Caco-2 (cell line): ENCODE measurements around the gene ESPN. TPM values are rescaled to one million over a fixed set of nuclear protein-coding genes. Genes with fewer than 3 reads are reported as not detected.

Experiments
- BruUV-seq: library from RNA; stranded (reverse); fragments of 400-500 nt; replicated peaks from 2 replicates; lab custom pipeline; 2021; lab: Mats Ljungman, UMichigan
- CTCF ChIA-PET: fragments of 300-600 bp; sonication (Branson Sonifier 250); formaldehyde crosslinking; loops from one replicate; lab custom pipeline; 2022; ENCODE audit warnings: antibody characterized with exemption; lab: Charles Lee
- POLR2A ChIA-PET: fragments of 300-600 bp; sonication (Branson Sonifier 250); formaldehyde crosslinking; loops from one replicate; lab custom pipeline; 2022; ENCODE audit warnings: antibody characterized with exemption; lab: Charles Lee
- DNase-seq, 2 experiments: peaks; one replicate each; pipeline versions ENCODE4 v3.0.0 to v3.0.0-alpha.2; 2020 to 2022
- H3K27me3 ChIP-seq: replicated peaks from 2 replicates; pipeline ENCODE4 v1.6.0; 2011; ENCODE audit warnings: low read length; ENCODE audit not compliant: control insufficient read depth, insufficient read depth
- H3K36me3 ChIP-seq: 2 replicates; pipeline ENCODE4 v1.5.1; 2011; ENCODE audit warnings: low read length; ENCODE audit not compliant: control insufficient read depth, insufficient read depth
- H3K4me1 ChIP-seq: fragments of 250-450 bp; sonication (Bioruptor Pico); 2 replicates; pipeline ENCODE4 v1.5.1; 2020; ENCODE audit warnings: mild to moderate bottlenecking
- H3K4me3 ChIP-seq: 2 replicates; pipeline ENCODE4 v1.5.1; 2011; ENCODE audit warnings: low read depth, mild to moderate bottlenecking, control low read depth, low read length
- H3K9me3 ChIP-seq: fragments of 250-450 bp; sonication (Bioruptor Pico); 2 replicates; pipeline ENCODE4 v1.5.1; 2020; ENCODE audit warnings: mild to moderate bottlenecking, moderate library complexity
- H3K27ac Mint-ChIP-seq: one replicate; pipeline ENCODE4 v1.8.0; 2022; ENCODE audit warnings: mixed read lengths; ENCODE audit not compliant: unreplicated experiment
- H3K27me3 Mint-ChIP-seq: one replicate; pipeline ENCODE4 v1.8.0; 2022; ENCODE audit warnings: mixed read lengths; ENCODE audit not compliant: insufficient read depth, unreplicated experiment
- H3K36me3 Mint-ChIP-seq: one replicate; pipeline ENCODE4 v1.8.0; 2022; ENCODE audit warnings: mild to moderate bottlenecking, mixed read lengths; ENCODE audit not compliant: insufficient read depth, unreplicated experiment
- H3K4me1 Mint-ChIP-seq: one replicate; pipeline ENCODE4 v1.8.0; 2022; ENCODE audit warnings: low read depth, mixed read lengths; ENCODE audit not compliant: unreplicated experiment
- H3K4me3 Mint-ChIP-seq: one replicate; pipeline ENCODE4 v1.8.0; 2022; ENCODE audit warnings: mild to moderate bottlenecking, moderate library complexity, mixed read lengths; ENCODE audit not compliant: unreplicated experiment
- H3K9me3 Mint-ChIP-seq: one replicate; pipeline ENCODE4 v1.8.0; 2022; ENCODE audit warnings: mixed read lengths; ENCODE audit not compliant: unreplicated experiment
- intact Hi-C: fragments of 100-400 bp; cut with micrococcal nuclease; formaldehyde crosslinking; loops from one replicate; pipeline ENCODE4 v1.10.0; 2022; ENCODE audit not compliant: unreplicated experiment
- total RNA-seq: library from RNA; stranded (reverse); gene quantifications from 2 replicates; pipeline ENCODE4 v1.2.3, GENCODE V29; 2022
- TF ChIP-seq, protein P1 (sequence below), 2 experiments: fragments of 200-600 bp in 1 of 2; IDR thresholded peaks; 1 replicate in 1 of 2; 2 replicates in 1 of 2; pipeline versions ENCODE4 v1.5.1 to v1.8.0; 2011 to 2022; ENCODE audit warnings: antibody characterized with exemption in 1 of 2, control low read depth in 1 of 2, inconsistent platforms in 1 of 2, low read depth in 1 of 2, low read length in 1 of 2, mild to moderate bottlenecking in 1 of 2, moderate library complexity in 1 of 2; ENCODE audit not compliant: insufficient read depth in 1 of 2, severe bottlenecking in 1 of 2, unreplicated experiment in 1 of 2

ESPN gene
- total RNA-seq, 1 experiment from 2014 or later, result 16.3 TPM

DNA sequence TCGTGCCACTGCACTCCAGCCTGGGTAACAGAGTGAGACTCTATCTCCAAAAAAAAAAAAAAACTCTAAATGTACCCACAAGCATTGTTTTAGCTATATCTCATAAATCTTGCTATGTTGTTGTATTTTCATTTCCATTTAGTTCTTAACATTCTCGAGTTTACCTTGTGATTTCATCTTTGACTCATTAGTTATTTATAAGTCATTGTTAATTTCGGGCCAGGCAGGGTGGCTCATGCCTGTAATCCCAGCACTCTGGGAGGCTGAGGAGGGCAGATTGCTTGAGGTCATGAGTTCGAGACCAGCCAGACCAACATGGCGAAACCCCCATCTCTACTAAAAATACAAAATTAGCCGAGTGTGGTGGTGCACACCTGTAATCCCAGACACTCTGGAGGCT lies 16.6 kb upstream of the ESPN start:
- ChIA-PET CTCF (no interaction called here), POLR2A (no interaction called here)
- Histone ChIP-seq H3K4me3 (no peak overlapping the region), H3K9me3 (no peaks in the 10 kb centered on the region), H3K36me3 (no peaks in the 10 kb centered on the region), H3K4me1 (peaks cover 4% of the 10 kb centered on the region; the same call in 1 of the 2 replicates), H3K27me3 (no peaks in the 10 kb centered on the region; the same call in 1 of the 2 replicates)
- Mint-ChIP-seq H3K9me3 (no peaks in the 10 kb centered on the region), H3K27ac (no peak overlapping the region), H3K36me3 (no peaks in the 10 kb centered on the region), H3K4me3 (no peak overlapping the region), H3K27me3 (no peaks in the 10 kb centered on the region), H3K4me1 (peaks cover 5% of the 10 kb centered on the region)
- no peak for DNase-seq
- TF ChIP-seq, protein P1, sequence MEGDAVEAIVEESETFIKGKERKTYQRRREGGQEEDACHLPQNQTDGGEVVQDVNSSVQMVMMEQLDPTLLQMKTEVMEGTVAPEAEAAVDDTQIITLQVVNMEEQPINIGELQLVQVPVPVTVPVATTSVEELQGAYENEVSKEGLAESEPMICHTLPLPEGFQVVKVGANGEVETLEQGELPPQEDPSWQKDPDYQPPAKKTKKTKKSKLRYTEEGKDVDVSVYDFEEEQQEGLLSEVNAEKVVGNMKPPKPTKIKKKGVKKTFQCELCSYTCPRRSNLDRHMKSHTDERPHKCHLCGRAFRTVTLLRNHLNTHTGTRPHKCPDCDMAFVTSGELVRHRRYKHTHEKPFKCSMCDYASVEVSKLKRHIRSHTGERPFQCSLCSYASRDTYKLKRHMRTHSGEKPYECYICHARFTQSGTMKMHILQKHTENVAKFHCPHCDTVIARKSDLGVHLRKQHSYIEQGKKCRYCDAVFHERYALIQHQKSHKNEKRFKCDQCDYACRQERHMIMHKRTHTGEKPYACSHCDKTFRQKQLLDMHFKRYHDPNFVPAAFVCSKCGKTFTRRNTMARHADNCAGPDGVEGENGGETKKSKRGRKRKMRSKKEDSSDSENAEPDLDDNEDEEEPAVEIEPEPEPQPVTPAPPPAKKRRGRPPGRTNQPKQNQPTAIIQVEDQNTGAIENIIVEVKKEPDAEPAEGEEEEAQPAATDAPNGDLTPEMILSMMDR (IDR thresholded peaks at IDR 0.05; ENCODE audit: insufficient read depth in 1 of 2, low read depth in 1 of 2, low read length in 1 of 2, severe bottlenecking in 1 of 2, unreplicated experiment in 1 of 2), result no peak
- intact Hi-C loops, result no loop called here
- no TSS peak for BruUV-seq

DNA sequence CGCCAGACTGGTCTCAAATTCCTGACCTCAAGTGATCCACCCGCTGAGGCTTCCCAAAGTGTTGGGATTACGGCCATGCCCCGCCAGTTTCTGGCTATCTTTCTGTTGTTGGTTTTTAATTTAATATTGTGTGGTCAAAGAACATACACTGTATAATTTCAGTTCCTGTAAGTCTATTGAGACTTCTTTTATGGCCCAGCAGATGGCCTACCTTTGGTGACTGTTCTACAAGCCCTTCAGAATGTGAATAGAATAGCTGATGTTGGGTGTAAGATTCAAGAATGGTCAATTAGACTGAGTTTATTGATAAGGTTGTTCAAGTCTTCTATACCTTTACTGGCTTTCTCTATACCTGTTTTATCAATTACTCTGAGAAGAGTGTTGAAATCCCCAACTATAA lies 15.5 kb upstream of the ESPN start:
- Mint-ChIP-seq H3K9me3 (no peaks in the 10 kb centered on the region), H3K27ac (no peak overlapping the region), H3K4me1 (peaks cover 7% of the 10 kb centered on the region), H3K27me3 (no peaks in the 10 kb centered on the region), H3K4me3 (no peak overlapping the region), H3K36me3 (no peaks in the 10 kb centered on the region)
- no peak for DNase-seq
- Histone ChIP-seq H3K4me1 (peaks cover 11% of the 10 kb centered on the region; the same call in 1 of the 2 replicates), H3K27me3 (no peaks in the 10 kb centered on the region; the same call in 1 of the 2 replicates), H3K36me3 (no peaks in the 10 kb centered on the region), H3K9me3 (no peaks in the 10 kb centered on the region), H3K4me3 (no peak overlapping the region)
- no TSS peak for BruUV-seq
- ChIA-PET CTCF (interaction anchor here (0.7 to 1.0 kb wide), 2 partner anchors 11 to 162 kb away, joined by 3 read pairs; partner anchors contain the start of gene HES2), POLR2A (no interaction called here)
- intact Hi-C loops, result no loop called here
- TF ChIP-seq, protein P1 (IDR thresholded peaks at IDR 0.05; ENCODE audit: insufficient read depth in 1 of 2, low read depth in 1 of 2, low read length in 1 of 2, severe bottlenecking in 1 of 2, unreplicated experiment in 1 of 2), result no peak

DNA sequence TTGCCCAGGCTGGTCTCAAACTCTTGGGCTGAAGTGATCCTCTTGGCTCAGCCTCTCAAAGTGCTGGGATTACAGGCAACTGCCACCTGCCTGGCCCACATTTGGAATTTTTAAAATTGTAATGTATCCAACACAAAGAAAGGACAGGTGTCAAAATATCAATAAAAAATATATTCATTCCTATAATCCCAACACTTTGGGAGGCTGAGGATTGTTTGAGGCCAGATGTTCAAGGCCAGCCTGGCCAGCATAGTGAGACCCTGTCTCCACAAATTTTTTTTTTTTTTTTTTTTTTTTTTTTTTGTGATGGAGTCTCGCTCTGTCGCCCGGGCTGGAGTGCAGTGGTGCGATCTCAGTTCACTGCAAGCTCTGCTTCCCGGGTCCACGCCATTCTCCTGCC lies 14.8 kb upstream of the ESPN start:
- Histone ChIP-seq H3K36me3 (no peaks in the 10 kb centered on the region), H3K4me1 (peaks cover 17% of the 10 kb centered on the region), H3K27me3 (no peaks in the 10 kb centered on the region; the same call in 1 of the 2 replicates), H3K9me3 (no peaks in the 10 kb centered on the region), H3K4me3 (no peak overlapping the region)
- no peaks in the 10 kb centered on the region for H3K9me3 Mint-ChIP-seq
- ChIA-PET CTCF (interaction anchor here (0.7 to 1.0 kb wide), 2 partner anchors 10 to 192 kb away, joined by 3 to 6 read pairs; partner anchors contain the start of gene HES2), POLR2A (no interaction called here)
- no peak overlapping the region for H3K4me3 Mint-ChIP-seq
- BruUV-seq, result no TSS peak
- H3K27ac Mint-ChIP-seq, result no peak overlapping the region
- TF ChIP-seq, protein P1 (IDR thresholded peaks at IDR 0.05; ENCODE audit: insufficient read depth in 1 of 2, low read depth in 1 of 2, low read length in 1 of 2, severe bottlenecking in 1 of 2, unreplicated experiment in 1 of 2), result no peak
- peaks cover 7% of the 10 kb centered on the region for H3K4me1 Mint-ChIP-seq
- H3K27me3 Mint-ChIP-seq, result no peaks in the 10 kb centered on the region
- no peaks in the 10 kb centered on the region for H3K36me3 Mint-ChIP-seq
- no peak for DNase-seq
- intact Hi-C loops, result no loop called here
